Measurements from ENCODE around the gene DDX19B.
A peak's percentile ranks its signal among the peaks of the same experiment; 100 is the strongest.
"Not testable (repeated sequence)": the region's sequence is repeated elsewhere in the genome, so short reads cannot be mapped to it uniquely, and the experiment has no call there.

DDX19B gene

DNA sequence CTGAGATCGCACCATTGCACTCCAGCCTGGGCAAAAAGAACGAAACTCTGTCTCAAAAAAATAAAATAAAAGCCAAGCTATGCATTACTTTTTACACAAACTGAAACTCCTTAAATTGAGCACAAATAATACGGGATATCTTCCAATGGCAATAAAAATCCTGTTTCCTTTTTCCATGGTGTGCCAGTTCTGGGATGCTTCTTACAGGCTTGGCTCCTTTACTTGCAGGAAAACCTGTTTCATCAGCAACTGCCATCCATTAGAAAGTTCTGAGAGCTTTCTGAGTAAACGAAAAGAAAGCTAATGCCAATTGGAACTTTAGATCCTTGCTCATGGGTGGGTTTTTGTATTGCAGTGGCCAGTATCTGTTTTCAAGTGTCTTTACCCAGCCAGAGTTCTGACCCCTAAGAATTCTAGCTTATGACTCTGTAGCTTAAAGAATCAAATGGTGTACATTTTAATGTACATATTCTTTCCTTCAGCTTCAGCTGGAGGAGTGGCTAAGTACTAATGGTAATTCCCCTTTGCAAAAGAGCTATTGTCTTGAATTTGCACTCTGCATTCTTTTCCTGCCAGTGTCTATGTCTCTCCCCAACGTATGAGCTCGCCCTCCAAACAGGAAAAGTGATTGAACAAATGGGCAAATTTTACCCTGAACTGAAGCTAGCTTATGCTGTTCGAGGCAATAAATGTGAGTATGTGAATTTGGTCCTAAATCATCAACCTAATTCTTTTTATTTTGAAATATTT, 26.2 kb downstream of the DDX19B start:
- no peak for DNase-seq (ENCODE audit: low read depth, low spot score)
- ChIA-PET POLR2A (interaction anchor here (1.2 to 1.5 kb wide), 2 partner anchors 17 to 36 kb away, joined by 3 to 5 read pairs; partner anchors contain the start of gene AARS1), CTCF (interaction anchor here (0.7 to 1.3 kb wide), 3 partner anchors 9 to 30 kb away, joined by 3 read pairs; no protein-coding TSS in a partner anchor)
- H3K4me3 ChIP-seq (ENCODE audit: low read depth, low read length) = no peak overlapping the region
- TF ChIP-seq, protein P1, sequence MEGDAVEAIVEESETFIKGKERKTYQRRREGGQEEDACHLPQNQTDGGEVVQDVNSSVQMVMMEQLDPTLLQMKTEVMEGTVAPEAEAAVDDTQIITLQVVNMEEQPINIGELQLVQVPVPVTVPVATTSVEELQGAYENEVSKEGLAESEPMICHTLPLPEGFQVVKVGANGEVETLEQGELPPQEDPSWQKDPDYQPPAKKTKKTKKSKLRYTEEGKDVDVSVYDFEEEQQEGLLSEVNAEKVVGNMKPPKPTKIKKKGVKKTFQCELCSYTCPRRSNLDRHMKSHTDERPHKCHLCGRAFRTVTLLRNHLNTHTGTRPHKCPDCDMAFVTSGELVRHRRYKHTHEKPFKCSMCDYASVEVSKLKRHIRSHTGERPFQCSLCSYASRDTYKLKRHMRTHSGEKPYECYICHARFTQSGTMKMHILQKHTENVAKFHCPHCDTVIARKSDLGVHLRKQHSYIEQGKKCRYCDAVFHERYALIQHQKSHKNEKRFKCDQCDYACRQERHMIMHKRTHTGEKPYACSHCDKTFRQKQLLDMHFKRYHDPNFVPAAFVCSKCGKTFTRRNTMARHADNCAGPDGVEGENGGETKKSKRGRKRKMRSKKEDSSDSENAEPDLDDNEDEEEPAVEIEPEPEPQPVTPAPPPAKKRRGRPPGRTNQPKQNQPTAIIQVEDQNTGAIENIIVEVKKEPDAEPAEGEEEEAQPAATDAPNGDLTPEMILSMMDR (IDR thresholded peaks at IDR 0.05; ENCODE audit: insufficient read depth, low read length, missing control alignments) = no peak

DNA sequence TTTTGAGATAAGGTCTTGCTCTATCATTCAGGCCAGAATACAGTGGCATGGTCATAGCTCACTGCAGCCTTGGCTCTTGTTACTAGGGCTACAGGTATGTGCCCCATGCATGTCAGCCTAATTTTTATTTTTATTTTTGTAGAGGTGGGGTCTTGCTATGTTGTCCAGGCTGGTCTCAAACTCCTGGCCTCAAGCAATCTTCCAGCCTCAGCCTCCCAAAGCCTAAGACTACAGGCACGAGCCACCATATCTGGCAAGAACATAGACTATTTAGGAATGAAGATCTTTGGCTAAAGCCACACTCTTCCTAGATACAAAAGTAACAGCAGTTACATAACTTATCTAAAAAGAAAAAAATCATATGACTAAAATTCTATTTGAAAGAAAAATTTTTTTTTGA, 32.1 kb downstream of the DDX19B start:
- TF ChIP-seq, protein P1 (IDR thresholded peaks at IDR 0.05; ENCODE audit: insufficient read depth, low read length, missing control alignments) = no peak
- no peak for DNase-seq (ENCODE audit: low read depth, low spot score)
- ChIA-PET POLR2A (interaction anchor here (0.6 kb wide), 1 partner anchor 72 kb away, joined by 3 read pairs; no protein-coding TSS in a partner anchor), CTCF (interaction anchor here (1.0 to 4.6 kb wide), 10 partner anchors 9 to 322 kb away, joined by 3 to 45 read pairs (median 5); partner anchors contain the start of gene DDX19A)
- H3K4me3 ChIP-seq (ENCODE audit: low read depth, low read length) = no peak overlapping the region

DNA sequence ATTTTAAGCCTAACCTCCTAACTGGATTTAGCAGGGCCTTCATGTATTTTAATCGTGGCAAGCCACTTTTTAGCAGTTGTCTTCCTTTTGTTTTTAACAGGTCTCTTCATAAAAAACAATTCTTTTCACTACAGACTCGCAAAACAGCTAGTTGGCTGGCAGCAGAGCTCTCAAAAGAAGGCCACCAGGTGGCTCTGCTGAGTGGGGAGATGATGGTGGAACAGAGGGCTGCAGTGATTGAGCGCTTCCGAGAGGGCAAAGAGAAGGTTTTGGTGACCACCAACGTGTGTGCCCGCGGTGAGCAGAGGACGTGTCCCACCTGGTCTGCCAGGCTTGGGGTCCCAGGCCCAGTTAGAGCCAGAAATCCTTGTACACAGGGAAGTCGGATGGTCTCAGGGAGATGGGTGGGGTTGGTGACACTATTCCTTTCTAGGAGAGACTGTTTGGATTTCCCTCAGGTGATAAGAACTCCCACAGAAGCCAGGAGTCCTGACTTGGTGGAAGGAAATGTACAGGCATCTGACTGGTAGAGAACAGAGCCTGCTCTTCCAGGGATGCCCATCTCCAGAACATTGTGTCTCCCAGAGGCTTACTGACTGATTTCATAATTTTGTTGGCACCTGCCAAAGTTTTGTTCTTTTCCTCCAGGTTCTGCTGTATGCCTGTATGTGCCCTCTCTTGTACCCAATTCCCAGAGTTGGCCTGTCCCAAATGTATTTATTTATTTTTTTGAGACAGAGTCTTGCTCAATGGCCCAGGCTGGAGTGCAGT, 32.8 kb downstream of the DDX19B start:
- ChIA-PET CTCF (interaction anchor here (0.7 to 4.6 kb wide), 8 partner anchors 8 to 321 kb away, joined by 3 to 45 read pairs (median 5); partner anchors contain the start of gene DDX19A), POLR2A (no interaction called here)
- TF ChIP-seq, protein P1 (IDR thresholded peaks at IDR 0.05; ENCODE audit: insufficient read depth, low read length, missing control alignments) = peak; percentile 44
- no peak overlapping the region for H3K4me3 ChIP-seq (ENCODE audit: low read depth, low read length)
- DNase-seq (ENCODE audit: low read depth, low spot score) = no peak

DNA sequence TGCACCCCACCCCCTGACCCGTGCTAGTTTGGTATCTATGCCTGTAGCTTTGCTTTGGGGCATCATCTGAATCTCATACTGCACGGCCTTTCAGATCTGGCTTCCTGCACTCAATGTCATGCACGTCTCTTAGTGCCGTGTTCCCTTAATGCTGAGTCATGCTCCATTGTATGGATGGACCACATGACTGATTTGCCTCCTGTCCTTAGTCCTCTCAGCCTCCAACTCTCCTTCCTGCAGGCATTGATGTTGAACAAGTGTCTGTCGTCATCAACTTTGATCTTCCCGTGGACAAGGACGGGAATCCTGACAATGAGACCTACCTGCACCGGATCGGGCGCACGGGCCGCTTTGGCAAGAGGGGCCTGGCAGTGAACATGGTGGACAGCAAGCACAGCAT, 33.7 kb downstream of the DDX19B start:
- H3K4me3 ChIP-seq (ENCODE audit: low read depth, low read length); POLR2A ChIA-PET; DNase-seq (ENCODE audit: low read depth, low spot score): not testable (repeated sequence)
- CTCF ChIA-PET = interaction anchor here (0.7 to 4.6 kb wide), 2 partner anchors 11 to 320 kb away, joined by 3 to 45 read pairs; no protein-coding TSS in a partner anchor

DNA sequence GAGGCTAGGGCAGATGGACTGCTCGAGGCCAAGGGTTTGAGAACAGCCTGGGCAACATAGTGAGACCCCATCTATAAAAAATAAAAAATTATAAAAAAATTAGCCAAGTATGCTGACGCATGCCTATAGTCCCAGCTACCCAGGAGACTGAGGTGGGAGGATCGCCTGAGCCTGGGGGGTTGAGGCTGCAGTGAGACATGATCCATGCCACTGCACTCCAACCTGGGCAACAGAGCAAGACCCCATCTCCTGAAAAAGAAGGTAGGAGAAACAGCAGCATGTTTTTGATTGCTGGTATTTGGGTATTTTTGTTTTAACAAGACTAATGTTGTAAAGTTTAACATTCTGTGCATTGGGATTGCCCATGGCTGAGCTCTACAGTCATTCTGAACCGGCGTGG, 38.8 kb downstream of the DDX19B start:
- no peak for DNase-seq (ENCODE audit: low read depth, low spot score)
- ChIA-PET POLR2A (no interaction called here), CTCF (interaction anchor here (3.7 kb wide), 1 partner anchor 316 kb away, joined by 19 read pairs; no protein-coding TSS in a partner anchor)
- TF ChIP-seq, protein P1 (IDR thresholded peaks at IDR 0.05; ENCODE audit: insufficient read depth, low read length, missing control alignments) = no peak
- no peak overlapping the region for H3K4me3 ChIP-seq (ENCODE audit: low read depth, low read length)

DNA sequence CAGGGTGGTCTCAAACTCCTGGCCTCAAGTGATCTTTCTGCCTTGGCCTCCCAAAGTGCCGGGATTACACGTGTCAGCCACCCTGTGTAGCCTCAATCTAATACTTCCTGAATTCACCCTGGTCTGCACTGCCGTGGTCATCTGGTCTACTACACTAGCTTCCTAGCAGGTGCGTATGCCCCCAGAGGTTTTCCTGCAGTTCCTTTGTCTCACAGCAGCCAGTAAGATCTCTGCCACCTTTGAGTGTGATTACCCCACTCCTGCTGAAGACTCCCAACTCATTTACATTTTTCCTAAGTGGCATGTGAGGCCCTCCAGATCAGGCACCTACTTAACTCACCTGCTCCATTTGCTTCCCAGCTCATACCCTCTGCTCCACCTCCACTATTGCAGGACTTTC, 42.6 kb downstream of the DDX19B start:
- H3K4me3 ChIP-seq (ENCODE audit: low read depth, low read length) = no peak overlapping the region
- TF ChIP-seq, protein P1 (IDR thresholded peaks at IDR 0.05; ENCODE audit: insufficient read depth, low read length, missing control alignments) = no peak
- no peak for DNase-seq (ENCODE audit: low read depth, low spot score)
- ChIA-PET CTCF (interaction anchor here (1.1 kb wide), 1 partner anchor 10 kb away, joined by 5 read pairs; no protein-coding TSS in a partner anchor), POLR2A (interaction anchor here (0.8 kb wide), 1 partner anchor 25 kb away, joined by 3 read pairs; no protein-coding TSS in a partner anchor)

Data from AG04449 (cell line).